ENCODE results near the gene LIPC. TPM values are rescaled to one million over a fixed set of nuclear protein-coding genes. Genes with fewer than 3 reads are reported as not detected.

The LIPC gene
- total RNA-seq, 1 donor from 2014 or later, result not detected

- Histone ChIP-seq H3K27ac (no peak overlapping the region), H3K36me3 (no peaks in the 10 kb centered on the region)
Measured at GRCh38 chr15:58478579-58478978, 46.8 kb downstream of the LIPC start.

GRCh38 chr15:58479941-58480340 is 48.1 kb downstream of the LIPC start:
- H3K4me3 ChIP-seq, result no peak overlapping the region
- no peaks in the 10 kb centered on the region for H3K27me3 ChIP-seq
- H3K4me1 ChIP-seq, result peaks cover 0 to 2% of the 10 kb centered on the region in 2 donors
- no peaks in the 10 kb centered on the region for H3K9me3 ChIP-seq
- DNase-seq (ENCODE audit: low spot score in 2 of 2), result no peak
- no peak overlapping the region for H3K27ac ChIP-seq
- H3K36me3 ChIP-seq, result no peaks in the 10 kb centered on the region
- intact Hi-C loops (cut with DNase I), result no loop called here
- TF ChIP-seq, protein P1, sequence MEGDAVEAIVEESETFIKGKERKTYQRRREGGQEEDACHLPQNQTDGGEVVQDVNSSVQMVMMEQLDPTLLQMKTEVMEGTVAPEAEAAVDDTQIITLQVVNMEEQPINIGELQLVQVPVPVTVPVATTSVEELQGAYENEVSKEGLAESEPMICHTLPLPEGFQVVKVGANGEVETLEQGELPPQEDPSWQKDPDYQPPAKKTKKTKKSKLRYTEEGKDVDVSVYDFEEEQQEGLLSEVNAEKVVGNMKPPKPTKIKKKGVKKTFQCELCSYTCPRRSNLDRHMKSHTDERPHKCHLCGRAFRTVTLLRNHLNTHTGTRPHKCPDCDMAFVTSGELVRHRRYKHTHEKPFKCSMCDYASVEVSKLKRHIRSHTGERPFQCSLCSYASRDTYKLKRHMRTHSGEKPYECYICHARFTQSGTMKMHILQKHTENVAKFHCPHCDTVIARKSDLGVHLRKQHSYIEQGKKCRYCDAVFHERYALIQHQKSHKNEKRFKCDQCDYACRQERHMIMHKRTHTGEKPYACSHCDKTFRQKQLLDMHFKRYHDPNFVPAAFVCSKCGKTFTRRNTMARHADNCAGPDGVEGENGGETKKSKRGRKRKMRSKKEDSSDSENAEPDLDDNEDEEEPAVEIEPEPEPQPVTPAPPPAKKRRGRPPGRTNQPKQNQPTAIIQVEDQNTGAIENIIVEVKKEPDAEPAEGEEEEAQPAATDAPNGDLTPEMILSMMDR (IDR thresholded peaks at IDR 0.05), result no peak

More at GRCh38 chr15:58478579-58478978, 46.8 kb downstream of the LIPC start:
- TF ChIP-seq, protein P1 (IDR thresholded peaks at IDR 0.05), result no peak
- Histone ChIP-seq H3K9me3 (no peaks in the 10 kb centered on the region), H3K4me3 (no peak overlapping the region), H3K4me1 (peaks cover 3 to 7% of the 10 kb centered on the region in 2 donors), H3K27me3 (no peaks in the 10 kb centered on the region)
- DNase-seq (ENCODE audit: low spot score in 2 of 2), result no peak
- intact Hi-C loops (cut with DNase I), result no loop called here

- H3K9me3 ChIP-seq, result no peaks in the 10 kb centered on the region
- TF ChIP-seq, protein P1 (IDR thresholded peaks at IDR 0.05), result no peak
- H3K4me3 ChIP-seq, result no peak overlapping the region
- H3K27ac ChIP-seq, result no peak overlapping the region
- peaks cover 0 to 3% of the 10 kb centered on the region in 2 donors for H3K4me1 ChIP-seq
- DNase-seq (ENCODE audit: low spot score in 2 of 2), result no peak
- intact Hi-C loops (cut with DNase I), result no loop called here
- H3K27me3 ChIP-seq, result no peaks in the 10 kb centered on the region
- H3K36me3 ChIP-seq, result no peaks in the 10 kb centered on the region
Measured at GRCh38 chr15:58483376-58483775, 51.6 kb downstream of the LIPC start.

GRCh38 chr15:58484791-58485600 is 53.2 kb downstream of the LIPC start:
- Histone ChIP-seq H3K4me3 (no peak overlapping the region), H3K9me3 (peaks cover 0 to 4% of the 10 kb centered on the region in 2 donors), H3K36me3 (no peaks in the 10 kb centered on the region), H3K27me3 (no peaks in the 10 kb centered on the region), H3K27ac (no peak overlapping the region), H3K4me1 (peaks cover 0 to 3% of the 10 kb centered on the region in 2 donors)
- DNase-seq (ENCODE audit: low spot score in 2 of 2), result no peak
- TF ChIP-seq, protein P1 (IDR thresholded peaks at IDR 0.05), result no peak
- intact Hi-C loops (cut with DNase I), result no loop called here

- intact Hi-C loops (cut with DNase I), result no loop called here
- no peak overlapping the region for H3K4me3 ChIP-seq
- H3K36me3 ChIP-seq, result no peaks in the 10 kb centered on the region
- H3K4me1 ChIP-seq, result peaks cover 0 to 6% of the 10 kb centered on the region in 2 donors
- no peak overlapping the region for H3K27ac ChIP-seq
- no peaks in the 10 kb centered on the region for H3K27me3 ChIP-seq
- no peak for DNase-seq (ENCODE audit: low spot score in 2 of 2)
- H3K9me3 ChIP-seq, result peaks cover 0 to 4% of the 10 kb centered on the region in 2 donors
- TF ChIP-seq, protein P1 (IDR thresholded peaks at IDR 0.05), result no peak
Measured at GRCh38 chr15:58486062-58486461, 54.3 kb downstream of the LIPC start.

All from ascending aorta (tissue), 2 donors.